NCI-H345 treated with DMSO at 0.1 percent for 48 hours (cell line): ENCODE measurements around the gene GLCE.
"Not testable (repeated sequence)": the region's sequence is repeated elsewhere in the genome, so short reads cannot be mapped to it uniquely, and the experiment has no call there.

ENCODE experiments used
- DNase-seq: peaks from one replicate; lab custom pipeline; 2025; ENCODE audit not compliant: unreplicated experiment; lab: John Stamatoyannopoulos, UW

The GLCE gene

GRCh38 chr15:69134791-69135190 lies 25.6 kb upstream of the GLCE start:
- no peak for DNase-seq

- no peak for DNase-seq
These were observed 24.9 kb upstream of the GLCE start for GRCh38 chr15:69135499-69135898.

GRCh38 chr15:69138963-69139362 lies 21.5 kb upstream of the GLCE start:
- DNase-seq, result no peak

GRCh38 chr15:69140306-69140705 lies 20.1 kb upstream of the GLCE start:
- no peak for DNase-seq

GRCh38 chr15:69141286-69141701 lies 19.1 kb upstream of the GLCE start:
- no peak for DNase-seq

GRCh38 chr15:69141833-69142232 lies 18.6 kb upstream of the GLCE start:
- DNase-seq, result no peak

GRCh38 chr15:69143756-69144436 lies 16.5 kb upstream of the GLCE start:
- no peak for DNase-seq

- DNase-seq, result no peak
These were observed 15.9 kb upstream of the GLCE start for GRCh38 chr15:69144530-69144929.

GRCh38 chr15:69145149-69145693 lies 15.2 kb upstream of the GLCE start:
- no peak for DNase-seq

- no peak for DNase-seq
These were observed 14.5 kb upstream of the GLCE start for GRCh38 chr15:69145694-69146492.

GRCh38 chr15:69146724-69147435 lies 13.6 kb upstream of the GLCE start:
- DNase-seq, result no peak

GRCh38 chr15:69148465-69148864 lies 12.0 kb upstream of the GLCE start:
- DNase-seq, result no peak

- DNase-seq, result no peak
These were observed 11.3 kb upstream of the GLCE start for GRCh38 chr15:69149163-69149562.

GRCh38 chr15:69149803-69150202 lies 10.6 kb upstream of the GLCE start:
- no peak for DNase-seq

- no peak for DNase-seq
These were observed 10.1 kb upstream of the GLCE start for GRCh38 chr15:69150336-69150735.

- DNase-seq, result no peak
These were observed 9.6 kb upstream of the GLCE start for GRCh38 chr15:69150841-69151240.

- no peak for DNase-seq
These were observed 7.4 kb upstream of the GLCE start for GRCh38 chr15:69153046-69153445.

- not testable (repeated sequence) for DNase-seq
These were observed 6.8 kb upstream of the GLCE start for GRCh38 chr15:69153587-69153986.

- DNase-seq, result no peak
These were observed 6.4 kb upstream of the GLCE start for GRCh38 chr15:69154078-69154477.

- DNase-seq, result no peak
These were observed 5.8 kb upstream of the GLCE start for GRCh38 chr15:69154684-69155083.

GRCh38 chr15:69156736-69157381 lies 3.6 kb upstream of the GLCE start:
- no peak for DNase-seq
